H7 (cell line): ENCODE measurements around the gene SYT1. TPM values are rescaled to one million over a fixed set of nuclear protein-coding genes. Genes with fewer than 3 reads are reported as not detected.

Experiments used
- DNase-seq: peaks from one replicate; pipeline ENCODE4 v3.0.0; 2012
- H3K27me3 ChIP-seq: 2 replicates; pipeline ENCODE4 v1.6.0; 2011; ENCODE audit warnings: mild to moderate bottlenecking, low read length; ENCODE audit not compliant: control insufficient read depth, insufficient read depth
- H3K36me3 ChIP-seq: replicated peaks from 2 replicates; pipeline ENCODE4 v1.5.1; 2011; ENCODE audit warnings: low read length; ENCODE audit not compliant: control insufficient read depth, insufficient read depth
- H3K4me3 ChIP-seq: 2 replicates; pipeline ENCODE4 v1.5.1; 2011; ENCODE audit warnings: low read depth, mild to moderate bottlenecking, control low read depth, low read length, moderate library complexity; ENCODE audit not compliant: insufficient read depth
- total RNA-seq: library from RNA; depleted of rRNA; stranded (reverse); fragments of >200 nt; shearing (Covaris generic); gene quantifications from 2 replicates; pipeline ENCODE4 v1.2.3, GENCODE V29; 2014

SYT1 gene
- total RNA-seq, 1 experiment from 2014 or later = 11.7 TPM

DNA sequence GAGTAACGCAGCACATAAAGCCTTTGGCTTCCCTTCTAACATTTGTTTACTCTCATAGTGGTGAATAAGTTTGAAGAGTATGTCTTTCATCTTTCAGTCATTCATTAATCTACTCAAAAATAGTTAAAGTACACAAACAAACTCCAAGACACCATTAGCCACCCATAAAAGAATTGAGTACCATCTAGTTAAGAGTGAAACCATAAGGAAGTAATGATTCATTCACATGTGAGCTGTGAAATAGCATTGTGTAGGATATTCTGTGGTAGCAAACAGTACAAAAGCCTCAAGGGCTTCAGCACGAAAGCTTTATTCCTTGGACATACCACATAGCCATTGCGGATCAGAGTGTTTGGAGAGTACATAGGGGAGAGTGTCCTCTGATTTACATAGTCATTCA, 13.9 kb downstream of the SYT1 start:
- no peaks in the 10 kb centered on the region; the same call in 1 of the 2 replicates for H3K36me3 ChIP-seq
- no peak for DNase-seq
- H3K4me3 ChIP-seq = no peak overlapping the region
- H3K27me3 ChIP-seq = no peaks in the 10 kb centered on the region

DNA sequence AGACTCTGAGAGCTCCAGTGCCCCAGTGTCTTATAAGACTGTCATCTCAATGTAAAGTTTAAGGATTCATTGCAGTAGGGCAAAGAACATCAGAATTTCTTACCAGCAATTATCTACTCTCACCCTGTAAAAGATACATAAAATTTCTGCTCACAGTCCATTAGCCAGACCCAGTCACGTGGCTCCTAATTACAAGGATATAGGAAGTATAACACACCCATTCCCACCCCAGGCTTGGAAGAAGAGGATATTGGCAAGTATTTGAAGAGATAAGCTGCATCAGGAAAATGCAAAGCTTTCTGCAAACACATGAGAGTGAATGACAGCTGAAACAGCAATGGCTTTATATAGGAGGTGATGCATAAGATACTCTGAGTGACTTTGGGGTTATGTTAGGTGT, 14.3 kb downstream of the SYT1 start:
- no peak for DNase-seq
- Histone ChIP-seq H3K36me3 (no peaks in the 10 kb centered on the region; the same call in 1 of the 2 replicates), H3K27me3 (no peaks in the 10 kb centered on the region), H3K4me3 (no peak overlapping the region)

DNA sequence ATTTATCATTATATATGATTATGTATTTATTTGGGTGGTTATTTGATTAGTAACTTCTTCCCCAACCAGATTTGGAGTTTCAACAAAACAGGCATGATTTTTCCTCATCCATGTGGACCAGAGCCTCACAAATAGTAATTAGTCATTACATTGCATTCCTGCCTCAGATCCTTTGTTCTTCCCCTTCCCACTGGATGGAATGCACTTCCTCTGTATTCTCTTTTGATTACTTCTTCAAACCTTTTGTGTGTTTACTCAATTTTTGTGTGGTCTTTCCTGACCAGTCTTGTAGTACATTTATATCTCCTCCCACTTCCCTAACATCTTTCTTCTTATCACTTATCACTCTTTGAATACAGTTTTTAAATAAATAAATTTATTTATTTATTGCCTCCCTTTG, 15.5 kb downstream of the SYT1 start:
- H3K36me3 ChIP-seq = no peaks in the 10 kb centered on the region; the same call in 1 of the 2 replicates
- H3K27me3 ChIP-seq = no peaks in the 10 kb centered on the region
- no peak overlapping the region for H3K4me3 ChIP-seq
- DNase-seq = no peak

DNA sequence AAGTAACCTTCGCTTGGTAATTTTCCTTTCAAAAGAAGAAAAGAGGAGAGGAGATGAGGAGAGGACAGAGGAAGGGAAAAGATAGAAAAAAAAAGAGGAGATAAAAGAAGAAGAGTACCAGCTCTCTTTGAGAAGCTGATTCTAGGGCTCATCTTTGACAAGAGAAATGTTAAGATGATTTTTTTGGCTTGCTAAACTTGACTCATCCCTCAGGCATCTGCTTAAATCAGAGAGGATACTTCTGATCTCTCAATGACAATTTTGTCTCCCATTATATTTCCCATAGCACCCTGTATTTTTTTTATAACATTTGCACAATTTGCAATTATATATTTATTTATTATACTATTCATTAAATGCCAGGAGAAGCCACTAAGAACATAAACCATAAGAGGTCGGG, 17.1 kb downstream of the SYT1 start:
- DNase-seq = no peak
- no peaks in the 10 kb centered on the region; the same call in 1 of the 2 replicates for H3K36me3 ChIP-seq
- no peak overlapping the region for H3K4me3 ChIP-seq
- no peaks in the 10 kb centered on the region for H3K27me3 ChIP-seq

DNA sequence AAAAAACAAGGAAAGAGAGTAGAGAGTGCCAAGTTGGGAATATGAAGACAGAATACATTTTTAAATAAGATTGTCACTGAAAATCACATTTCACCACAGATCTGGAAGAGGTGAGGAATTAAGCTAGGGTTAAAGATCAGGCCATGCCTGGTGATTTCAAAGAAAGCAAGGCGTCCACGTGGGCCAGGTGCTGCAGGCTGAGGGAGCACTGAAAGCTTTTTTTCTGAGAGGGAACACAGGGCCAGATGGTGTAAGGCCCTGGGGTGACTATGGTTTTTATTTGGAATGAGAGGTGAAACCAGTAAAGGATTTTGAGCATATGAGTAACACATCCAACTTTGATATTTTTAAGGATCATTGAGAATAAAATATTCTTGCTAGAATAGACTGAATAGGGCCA, 20.9 kb downstream of the SYT1 start:
- no peaks in the 10 kb centered on the region for H3K27me3 ChIP-seq
- no peak for DNase-seq
- no peaks in the 10 kb centered on the region for H3K36me3 ChIP-seq
- H3K4me3 ChIP-seq = no peak overlapping the region

DNA sequence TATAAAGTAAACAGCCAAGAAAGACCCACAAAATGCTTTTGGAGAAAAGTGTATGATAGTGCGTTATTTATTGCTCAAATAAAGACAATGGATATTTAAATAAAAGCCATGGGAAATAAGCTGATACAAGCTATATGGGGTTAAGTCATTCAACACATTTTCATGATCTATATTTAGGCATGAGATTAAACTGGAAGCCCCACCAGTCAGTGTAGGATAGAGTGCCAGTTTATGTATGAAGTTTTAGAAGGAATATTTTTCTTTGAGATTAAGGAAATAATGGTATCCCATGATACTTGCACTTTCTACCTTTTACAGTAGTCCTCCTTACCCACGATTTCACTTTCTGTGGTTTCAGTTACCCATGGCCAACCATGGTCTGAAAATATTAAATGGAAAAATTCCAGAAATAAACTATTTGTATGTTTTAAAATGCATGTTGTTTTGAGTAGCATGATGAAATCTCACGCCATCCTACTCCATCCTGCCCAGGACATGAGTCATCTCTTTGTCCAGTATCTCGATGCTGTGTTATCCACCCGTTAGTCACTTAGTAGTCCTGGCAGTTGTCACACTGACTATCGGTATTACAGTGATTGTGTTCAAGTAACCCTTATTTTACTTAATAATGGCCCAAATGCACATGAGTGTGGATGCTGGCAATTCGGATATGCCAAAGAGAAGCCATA, 22.3 kb downstream of the SYT1 start:
- H3K4me3 ChIP-seq = no peak overlapping the region
- H3K36me3 ChIP-seq = no peaks in the 10 kb centered on the region
- H3K27me3 ChIP-seq = no peaks in the 10 kb centered on the region
- DNase-seq = no peak

DNA sequence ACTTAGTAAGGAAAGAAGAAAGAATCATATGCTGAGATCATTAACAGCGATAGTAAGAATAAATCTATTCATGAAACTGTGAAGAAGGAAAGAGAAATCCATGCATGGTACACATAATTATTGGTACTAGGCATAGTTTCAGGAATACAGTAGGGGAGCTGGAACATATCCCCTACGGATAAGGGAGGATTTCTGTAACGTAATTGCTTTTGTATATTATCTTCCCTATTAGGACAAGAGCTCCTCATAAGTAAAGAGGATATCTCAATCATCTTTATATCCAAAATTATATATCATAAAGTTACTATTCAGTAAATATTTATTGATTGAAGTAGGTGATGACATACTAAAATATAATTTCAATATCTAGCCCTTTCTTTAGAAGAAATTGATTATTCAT, 22.9 kb downstream of the SYT1 start:
- no peak overlapping the region for H3K4me3 ChIP-seq

DNA sequence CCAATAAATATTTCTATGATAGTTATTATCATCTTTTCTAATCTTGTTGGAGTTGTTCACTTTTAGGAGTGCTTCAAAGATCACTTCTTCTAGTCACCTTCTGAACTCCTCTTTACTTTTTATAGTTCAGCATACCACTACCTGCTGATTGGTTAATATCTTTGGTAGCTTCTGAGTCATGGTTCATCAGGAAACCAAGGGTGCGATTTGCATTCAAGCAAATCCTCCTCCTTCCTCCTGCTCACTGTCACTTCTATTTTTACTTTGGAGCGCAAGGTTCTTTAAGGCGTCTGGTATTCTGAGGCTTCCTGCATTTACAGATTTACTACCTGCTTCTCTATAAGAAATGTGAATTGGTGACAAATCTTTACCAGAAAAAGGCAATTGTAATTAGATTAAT, 24.0 kb downstream of the SYT1 start:
- Histone ChIP-seq H3K4me3 (no peak overlapping the region), H3K27me3 (no peaks in the 10 kb centered on the region), H3K36me3 (no peaks in the 10 kb centered on the region)
- DNase-seq = no peak

More for the DNA sequence above, 22.9 kb downstream of the SYT1 start:
- Histone ChIP-seq H3K36me3 (no peaks in the 10 kb centered on the region), H3K27me3 (no peaks in the 10 kb centered on the region)
- no peak for DNase-seq

DNA sequence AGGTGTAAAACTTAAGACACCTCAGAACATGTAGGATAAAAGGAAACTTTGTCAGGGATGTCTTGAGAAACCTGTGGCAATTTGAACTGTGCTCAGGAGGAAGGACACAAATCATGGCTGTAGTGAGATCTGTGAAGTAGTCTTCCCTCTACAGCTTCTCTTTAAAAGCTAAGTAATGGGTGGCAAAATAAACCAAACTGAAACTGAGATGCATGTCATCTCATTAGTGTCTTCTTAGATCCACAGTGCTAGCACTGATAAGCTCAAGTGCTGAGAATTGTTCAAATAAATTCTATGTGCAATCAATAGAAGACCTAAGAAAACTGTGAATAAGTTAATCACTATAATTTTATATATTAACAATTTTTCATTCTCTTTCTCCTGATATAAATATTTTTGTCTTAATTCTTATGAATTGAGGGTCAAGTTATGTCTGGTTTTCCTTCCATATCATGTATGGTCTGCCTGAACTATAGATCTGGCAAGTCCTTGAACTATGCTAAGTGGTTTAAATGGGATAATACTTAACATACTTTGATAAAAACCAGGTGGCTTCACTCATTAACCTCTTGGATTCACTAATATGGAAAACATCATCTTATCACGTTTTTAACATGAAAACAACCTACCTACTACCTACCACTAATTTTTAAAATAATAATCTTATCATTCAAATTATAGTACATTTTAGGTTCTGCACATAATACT, 27.2 kb downstream of the SYT1 start:
- Histone ChIP-seq H3K36me3 (no peaks in the 10 kb centered on the region), H3K4me3 (no peak overlapping the region), H3K27me3 (no peaks in the 10 kb centered on the region)
- DNase-seq = no peak

DNA sequence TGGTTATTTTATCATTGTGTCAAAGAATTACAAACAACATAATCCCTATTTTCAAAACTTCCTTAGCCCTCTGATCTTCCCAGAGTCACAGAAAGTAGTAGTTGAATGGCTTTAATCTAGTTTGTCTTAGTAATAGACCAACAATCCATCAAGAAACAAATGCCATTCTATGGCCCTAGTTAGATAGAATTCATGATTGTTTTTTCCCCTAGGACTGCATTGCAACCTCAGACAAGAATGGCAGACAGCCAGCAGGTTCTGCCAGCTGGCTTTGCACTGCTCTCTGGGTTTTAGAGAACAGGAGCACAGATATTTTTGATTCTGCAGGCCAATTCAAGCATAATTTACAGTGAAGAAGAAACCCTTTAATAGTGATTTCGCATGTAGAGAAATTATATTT, 33.8 kb downstream of the SYT1 start:
- no peak overlapping the region for H3K4me3 ChIP-seq
- no peak for DNase-seq
- H3K36me3 ChIP-seq = no peaks in the 10 kb centered on the region
- H3K27me3 ChIP-seq = no peaks in the 10 kb centered on the region

DNA sequence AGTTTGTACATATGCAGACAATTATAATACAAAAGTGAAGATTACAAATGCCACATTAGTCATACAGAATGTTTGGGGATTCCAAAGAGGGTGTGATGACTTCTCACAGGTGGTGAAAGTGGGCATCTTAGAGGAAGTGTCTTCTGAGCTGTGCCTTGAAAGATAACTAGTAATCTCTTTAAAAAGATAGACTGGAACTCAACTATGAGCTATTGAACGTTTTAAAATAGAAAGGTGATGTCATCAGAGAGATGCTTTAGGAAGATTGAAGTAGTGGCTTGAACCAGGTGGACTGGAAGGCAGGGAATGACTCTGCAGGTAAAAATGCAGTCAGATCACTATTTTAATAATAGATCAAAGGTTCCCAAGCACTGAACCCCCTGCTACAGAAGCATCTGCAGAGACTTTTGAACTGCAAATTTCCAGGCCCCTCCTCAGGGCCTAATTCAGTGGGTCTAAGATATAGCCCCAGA, 50.3 kb downstream of the SYT1 start:
- DNase-seq = peak; percentile 0
- Histone ChIP-seq H3K36me3 (no peaks in the 10 kb centered on the region), H3K4me3 (no peak overlapping the region), H3K27me3 (no peaks in the 10 kb centered on the region)

DNA sequence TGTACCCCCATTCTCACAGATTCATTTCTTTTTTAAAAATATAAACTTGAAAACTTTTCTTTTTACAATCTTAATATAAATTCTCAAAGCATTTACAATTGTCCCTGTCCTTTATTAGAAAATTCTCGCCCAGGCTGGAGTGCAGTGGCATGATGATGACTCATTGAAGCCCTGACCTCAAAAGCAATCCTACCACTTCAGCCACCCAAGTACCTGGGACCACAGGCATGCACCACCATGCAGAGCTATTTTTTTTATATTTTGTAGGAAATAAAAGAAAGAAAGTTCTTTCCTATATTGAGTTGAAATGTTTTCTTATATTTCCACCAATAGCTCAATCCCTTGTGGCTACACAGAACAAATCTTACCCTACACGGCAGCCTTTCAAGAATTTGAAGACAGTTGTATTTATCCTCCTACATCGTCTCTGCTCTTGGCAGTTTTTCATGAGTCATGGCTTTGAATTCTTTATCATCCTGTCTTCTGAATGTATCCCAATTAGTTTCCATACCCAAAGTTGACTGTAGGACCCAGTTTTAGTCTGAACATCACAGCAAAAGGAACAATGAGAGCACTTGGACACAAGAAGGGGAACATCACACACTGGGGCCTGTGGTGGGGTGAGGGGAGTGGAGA, 52.4 kb downstream of the SYT1 start:
- Histone ChIP-seq H3K27me3 (no peaks in the 10 kb centered on the region), H3K36me3 (no peaks in the 10 kb centered on the region), H3K4me3 (no peak overlapping the region)
- DNase-seq = no peak

DNA sequence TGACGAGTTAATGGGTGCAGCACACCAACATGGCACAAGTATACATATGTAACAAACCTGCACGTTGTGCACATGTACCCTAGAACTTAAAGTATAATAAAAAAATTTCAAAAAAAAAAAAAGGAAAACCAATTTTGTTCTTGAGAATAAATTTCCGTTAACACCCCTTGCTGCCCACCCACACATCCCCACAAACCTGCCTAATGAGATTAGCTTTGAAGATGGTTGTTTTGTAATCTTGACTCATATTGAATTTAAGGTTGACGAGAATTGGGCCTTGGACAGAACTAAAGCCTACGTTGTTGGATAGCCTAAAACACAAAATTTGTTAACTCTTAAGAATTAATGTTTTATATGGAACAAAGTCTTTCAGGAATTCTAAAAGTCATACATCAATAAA, 52.9 kb downstream of the SYT1 start:
- H3K4me3 ChIP-seq = no peak overlapping the region
- no peaks in the 10 kb centered on the region for H3K36me3 ChIP-seq
- DNase-seq = no peak
- no peaks in the 10 kb centered on the region for H3K27me3 ChIP-seq

DNA sequence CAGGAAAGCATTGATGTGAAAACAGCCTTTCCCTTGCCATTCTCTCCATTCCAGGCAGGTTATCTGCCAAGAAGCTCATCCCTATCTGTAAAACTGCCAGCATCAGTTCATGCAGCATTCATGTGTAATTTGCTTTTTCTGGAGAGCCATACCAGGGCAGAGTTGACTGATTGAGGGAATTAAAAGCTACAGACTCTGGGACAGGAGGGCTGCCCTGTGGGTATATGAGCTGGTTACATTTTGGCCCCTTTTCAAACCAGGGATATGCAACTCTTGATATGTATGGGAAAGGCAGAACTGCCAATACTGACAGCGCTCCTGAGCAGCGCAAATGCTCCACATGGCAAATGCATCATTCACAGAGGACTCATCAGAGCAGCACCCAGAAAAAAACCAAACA, 53.7 kb downstream of the SYT1 start:
- Histone ChIP-seq H3K27me3 (no peaks in the 10 kb centered on the region), H3K4me3 (no peak overlapping the region), H3K36me3 (no peaks in the 10 kb centered on the region)
- no peak for DNase-seq
